Small intestine (tissue), 7 donors: Measurements from ENCODE around the gene TGFB3. TPM values are rescaled to one million over a fixed set of nuclear protein-coding genes. Genes with fewer than 3 reads are reported as not detected.

Source experiments
- DNase-seq, 2 donors: peaks; one replicate each; pipeline versions ENCODE4 v3.0.0 to v3.0.0-alpha.2; 2013
- FAIRE-seq: peaks from 2 replicates; lab custom pipeline; 2012; peaks lifted over from hg19 to GRCh38; lab: Jason Lieb, UNC
- H3K27ac ChIP-seq, 3 donors: one replicate each; pipeline ENCODE4 v1.5.1; 2013; ENCODE audit warnings: low read length in 2 of 3, mild to moderate bottlenecking in 2 of 3, control low read depth in 1 of 3, inconsistent platforms in 1 of 3, low read depth in 1 of 3, moderate library complexity in 1 of 3
- H3K27me3 ChIP-seq, 3 donors: one replicate each; pipeline ENCODE4 v1.6.1; 2013; ENCODE audit warnings: low read length in 3 of 3, inconsistent platforms in 1 of 3; ENCODE audit not compliant: control insufficient read depth in 3 of 3, insufficient read depth in 3 of 3
- H3K36me3 ChIP-seq, 3 donors: one replicate each; pipeline ENCODE4 v1.6.1; 2013; ENCODE audit warnings: low read length in 3 of 3, inconsistent platforms in 1 of 3, low read depth in 1 of 3, mild to moderate bottlenecking in 1 of 3, moderate library complexity in 1 of 3; ENCODE audit not compliant: control insufficient read depth in 3 of 3, insufficient read depth in 2 of 3
- H3K4me1 ChIP-seq, 3 donors: one replicate each; pipeline ENCODE4 v1.6.1; 2013; ENCODE audit warnings: low read length in 2 of 3, inconsistent platforms in 1 of 3, low read depth in 1 of 3, mild to moderate bottlenecking in 1 of 3, moderate library complexity in 1 of 3; ENCODE audit not compliant: control insufficient read depth in 3 of 3, insufficient read depth in 2 of 3
- H3K4me3 ChIP-seq, 3 donors: one replicate each; pipeline ENCODE4 v1.5.1; 2013; ENCODE audit warnings: low read length in 3 of 3, control low read depth in 1 of 3, inconsistent platforms in 1 of 3, low read depth in 1 of 3, mild to moderate bottlenecking in 1 of 3, moderate library complexity in 1 of 3
- H3K9me3 ChIP-seq, 2 donors: one replicate each; pipeline ENCODE4 v1.6.1; 2013; ENCODE audit warnings: low read depth in 1 of 2, low read length in 1 of 2; ENCODE audit not compliant: control insufficient read depth in 2 of 2, insufficient read depth in 1 of 2
- WGBS, 3 donors: extraction: QIAGEN DNeasy Blood & Tissue Kit; methylation state at CpG; one replicate each; pipeline ENCODE4 v1.1.7; 2013; 5-methylcytosine and 5-hydroxymethylcytosine counted together
- polyA plus RNA-seq, 4 donors: library from polyadenylated mRNA; stranded (reverse) in 3 of 4; unstranded in 1 of 4; fragments of 200-250 nt in 3 of 4; fragments of 120-200 nt in 1 of 4; gene quantifications; one replicate each; pipeline versions ENCODE4 v1.2.1 to v1.2.3, GENCODE V29; 2013
- donor health status: healthy with polysubstance abuse.
- donor health status: control.
- donor health status: control.
- donor health status: Bipolar disorder and iron deficiency.
- donor health status: healthy.

Gene TGFB3
- polyA plus RNA-seq, 4 donors, result 3.6 to 8.8 (median 6.8) TPM

- WGBS, 3 donors, result 34 to 66% (median 46%) methylated on average over 1 of the region's 1 CpG
These were observed 14.7 kb upstream of the TGFB3 start for GRCh38 chr14:75996488-75996887.

GRCh38 chr14:75995372-75996041 is 13.7 kb upstream of the TGFB3 start:
- Histone ChIP-seq H3K27me3 (no peaks in the 10 kb centered on the region), H3K27ac (peak overlapping the region in 2 of 3 donors; percentile 73 to 87), H3K36me3 (peaks cover 5 to 42% (median 11%) of the 10 kb centered on the region in 3 donors), H3K4me3 (no peak overlapping the region), H3K4me1 (peaks cover 3 to 20% (median 6%) of the 10 kb centered on the region in 3 donors), H3K9me3 (no peaks in the 10 kb centered on the region)
- FAIRE-seq, result no peak
- DNase-seq, result no peak
- 66 to 91% (median 91%) methylated on average over 17 of the region's 17 CpGs for WGBS, 3 donors

More at GRCh38 chr14:75996488-75996887, 14.7 kb upstream of the TGFB3 start:
- Histone ChIP-seq H3K4me3 (no peak overlapping the region), H3K27ac (no peak overlapping the region), H3K27me3 (no peaks in the 10 kb centered on the region), H3K9me3 (no peaks in the 10 kb centered on the region), H3K36me3 (peaks cover 5 to 40% (median 11%) of the 10 kb centered on the region in 3 donors), H3K4me1 (peaks cover 3 to 20% (median 6%) of the 10 kb centered on the region in 3 donors)
- FAIRE-seq (no peak), DNase-seq (no peak)

- Histone ChIP-seq H3K4me1 (peaks cover 3 to 30% (median 6%) of the 10 kb centered on the region in 3 donors), H3K36me3 (peaks cover 5 to 42% (median 6%) of the 10 kb centered on the region in 3 donors), H3K4me3 (no peak overlapping the region), H3K27ac (peak overlapping the region; percentile 69 to 77 (median 71)), H3K27me3 (no peaks in the 10 kb centered on the region), H3K9me3 (no peaks in the 10 kb centered on the region)
- WGBS, 3 donors, result 10 to 44% (median 31%) methylated on average over 1 of the region's 1 CpG
- FAIRE-seq, result peak; percentile 19
- DNase-seq, result peak; percentile 87 to 98
These were observed 11.8 kb upstream of the TGFB3 start for GRCh38 chr14:75993567-75994041.

- H3K36me3 ChIP-seq, result peaks cover 0 to 36% (median 2%) of the 10 kb centered on the region in 3 donors
- no peaks in the 10 kb centered on the region for H3K27me3 ChIP-seq
- H3K27ac ChIP-seq, result peak overlapping the region in 1 of 3 donors; percentile 69
- DNase-seq, result no peak
- peaks cover 4 to 32% (median 6%) of the 10 kb centered on the region in 3 donors for H3K4me1 ChIP-seq
- FAIRE-seq, result no peak
- 79 to 96% (median 85%) methylated on average over 4 of the region's 4 CpGs for WGBS, 3 donors
- no peaks in the 10 kb centered on the region for H3K9me3 ChIP-seq
- no peak overlapping the region for H3K4me3 ChIP-seq
These were observed 10.0 kb upstream of the TGFB3 start for GRCh38 chr14:75991753-75992152.

- H3K36me3 ChIP-seq, result peaks cover 0 to 30% (median 0%) of the 10 kb centered on the region in 3 donors
- no peak overlapping the region for H3K4me3 ChIP-seq
- no peaks in the 10 kb centered on the region for H3K27me3 ChIP-seq
- H3K9me3 ChIP-seq, result no peaks in the 10 kb centered on the region
- no peak for FAIRE-seq
- H3K27ac ChIP-seq, result no peak overlapping the region
- peaks cover 1 to 37% (median 10%) of the 10 kb centered on the region in 3 donors for H3K4me1 ChIP-seq
- WGBS, 3 donors, result 84 to 97% (median 92%) methylated on average over 4 of the region's 4 CpGs
- DNase-seq, result no peak
These were observed 8.5 kb upstream of the TGFB3 start for GRCh38 chr14:75990297-75990696.

GRCh38 chr14:75989134-75989533 is 7.3 kb upstream of the TGFB3 start:
- DNase-seq, result peak; percentile 88 to 90
- no peaks in the 10 kb centered on the region for H3K27me3 ChIP-seq
- H3K4me3 ChIP-seq, result no peak overlapping the region
- H3K4me1 ChIP-seq, result peaks cover 1 to 32% (median 5%) of the 10 kb centered on the region in 3 donors
- 29 to 56% (median 36%) methylated on average over 6 of the region's 6 CpGs for WGBS, 3 donors
- H3K36me3 ChIP-seq, result peaks cover 0 to 28% (median 0%) of the 10 kb centered on the region in 3 donors
- H3K9me3 ChIP-seq, result no peaks in the 10 kb centered on the region
- peak overlapping the region; percentile 67 to 89 (median 77) for H3K27ac ChIP-seq
- no peak for FAIRE-seq

- Histone ChIP-seq H3K4me3 (no peak overlapping the region), H3K9me3 (no peaks in the 10 kb centered on the region), H3K27me3 (no peaks in the 10 kb centered on the region), H3K36me3 (peaks cover 0 to 25% (median 0%) of the 10 kb centered on the region in 3 donors), H3K4me1 (peaks cover 1 to 24% (median 3%) of the 10 kb centered on the region in 3 donors), H3K27ac (no peak overlapping the region)
- no peak for DNase-seq
- no peak for FAIRE-seq
- WGBS, 3 donors, result 72 to 89% (median 88%) methylated on average over 3 of the region's 3 CpGs
These were observed 5.6 kb upstream of the TGFB3 start for GRCh38 chr14:75987201-75987970.

- peak in 1 of 2 donors; percentile 32 for DNase-seq
- Histone ChIP-seq H3K27me3 (no peaks in the 10 kb centered on the region), H3K36me3 (peaks cover 0 to 17% (median 0%) of the 10 kb centered on the region in 3 donors), H3K4me3 (peak overlapping the region in 2 of 3 donors; percentile 79 to 82), H3K4me1 (peaks cover 1 to 23% (median 3%) of the 10 kb centered on the region in 3 donors), H3K27ac (peak overlapping the region in 2 of 3 donors; percentile 73 to 76), H3K9me3 (no peaks in the 10 kb centered on the region)
- no peak for FAIRE-seq
- 10 to 28% (median 25%) methylated on average over 6 of the region's 6 CpGs for WGBS, 3 donors
These were observed 4.6 kb upstream of the TGFB3 start for GRCh38 chr14:75986439-75986765.
